CD4-positive, CD25-positive, alpha-beta regulatory T cell (primary cell): ENCODE measurements around the gene ELK3. TPM values are rescaled to one million over a fixed set of nuclear protein-coding genes. Genes with fewer than 3 reads are reported as not detected.

ENCODE experiments used
- ATAC-seq, 2 donors: fragments of 150-1000 bp; cut with Tn5 transposase; one replicate each; pipeline ENCODE4 v1.10.0; 2021; ENCODE audit warnings: low read depth in 2 of 2, moderate number of reproducible peaks in 2 of 2, moderate library complexity in 1 of 2
- DNase-seq, 3 donors: peaks; one replicate each; pipeline versions ENCODE4 v3.0.0 to v3.0.0-alpha.2; 2012 to 2022; ENCODE audit warnings: mixed read lengths in 1 of 3
- H3K27ac ChIP-seq: one replicate; pipeline ENCODE4 v1.7.0; 2013; ENCODE audit warnings: mild to moderate bottlenecking, low read length; ENCODE audit not compliant: insufficient read depth, poor library complexity, severe bottlenecking
- H3K27me3 ChIP-seq: one replicate; pipeline ENCODE4 v1.7.0; 2013; ENCODE audit warnings: low read length; ENCODE audit not compliant: control insufficient read depth, insufficient read depth
- H3K36me3 ChIP-seq: one replicate; pipeline ENCODE4 v1.7.0; 2013; ENCODE audit warnings: mild to moderate bottlenecking, low read length, moderate library complexity; ENCODE audit not compliant: control insufficient read depth, insufficient read depth
- H3K4me1 ChIP-seq: 2 replicates; pipeline ENCODE4 v1.7.0; 2013; ENCODE audit warnings: mild to moderate bottlenecking, low read length; ENCODE audit not compliant: insufficient read depth, control insufficient read depth, poor library complexity, severe bottlenecking
- H3K4me3 ChIP-seq: one replicate; pipeline ENCODE4 v1.7.0; 2013; ENCODE audit warnings: low read depth, mild to moderate bottlenecking, low read length, moderate library complexity
- H3K9me3 ChIP-seq, 2 experiments: 1 replicate in 1 of 2; 2 replicates in 1 of 2; pipeline ENCODE4 v1.7.0; 2013; ENCODE audit warnings: low read length in 2 of 2, mild to moderate bottlenecking in 1 of 2, moderate library complexity in 1 of 2; ENCODE audit not compliant: control insufficient read depth in 2 of 2
- H3K27ac Mint-ChIP-seq, 3 donors: one replicate each; pipeline ENCODE4 v1.8.0; 2020 to 2022; ENCODE audit warnings: mild to moderate bottlenecking in 3 of 3, mixed read lengths in 3 of 3, moderate library complexity in 2 of 3
- H3K27me3 Mint-ChIP-seq: one replicate; pipeline ENCODE4 v1.8.0; 2022; ENCODE audit warnings: mild to moderate bottlenecking, mixed read lengths
- H3K36me3 Mint-ChIP-seq: one replicate; pipeline ENCODE4 v1.8.0; 2020; ENCODE audit warnings: mixed read lengths
- H3K4me1 Mint-ChIP-seq, 4 donors: one replicate each; pipeline ENCODE4 v1.8.0; 2020 to 2022; ENCODE audit warnings: mixed read lengths in 4 of 4, mild to moderate bottlenecking in 1 of 4
- H3K4me3 Mint-ChIP-seq, 4 donors: one replicate each; pipeline ENCODE4 v1.8.0; 2020 to 2022; ENCODE audit warnings: mild to moderate bottlenecking in 4 of 4, mixed read lengths in 4 of 4, moderate library complexity in 3 of 4
- H3K9me3 Mint-ChIP-seq, 7 donors: one replicate each; pipeline ENCODE4 v1.8.0; 2020 to 2022; ENCODE audit warnings: mixed read lengths in 7 of 7, mild to moderate bottlenecking in 3 of 7, moderate library complexity in 2 of 7
- polyA plus RNA-seq, 4 donors: library from polyadenylated mRNA; unstranded; fragments of 300-500 nt; fragmentation: Illumina TruSeq; gene quantifications; one replicate each; pipeline ENCODE4 v1.2.3, GENCODE V29; 2021
- total RNA-seq: library from RNA; stranded (reverse); gene quantifications from one replicate; pipeline ENCODE4 v1.2.3, GENCODE V29; 2022

The ELK3 gene
- total RNA-seq (84.7 TPM), polyA plus RNA-seq (10 to 100 TPM; 33.4 to 47.9 (median 38.3) TPM)

DNA sequence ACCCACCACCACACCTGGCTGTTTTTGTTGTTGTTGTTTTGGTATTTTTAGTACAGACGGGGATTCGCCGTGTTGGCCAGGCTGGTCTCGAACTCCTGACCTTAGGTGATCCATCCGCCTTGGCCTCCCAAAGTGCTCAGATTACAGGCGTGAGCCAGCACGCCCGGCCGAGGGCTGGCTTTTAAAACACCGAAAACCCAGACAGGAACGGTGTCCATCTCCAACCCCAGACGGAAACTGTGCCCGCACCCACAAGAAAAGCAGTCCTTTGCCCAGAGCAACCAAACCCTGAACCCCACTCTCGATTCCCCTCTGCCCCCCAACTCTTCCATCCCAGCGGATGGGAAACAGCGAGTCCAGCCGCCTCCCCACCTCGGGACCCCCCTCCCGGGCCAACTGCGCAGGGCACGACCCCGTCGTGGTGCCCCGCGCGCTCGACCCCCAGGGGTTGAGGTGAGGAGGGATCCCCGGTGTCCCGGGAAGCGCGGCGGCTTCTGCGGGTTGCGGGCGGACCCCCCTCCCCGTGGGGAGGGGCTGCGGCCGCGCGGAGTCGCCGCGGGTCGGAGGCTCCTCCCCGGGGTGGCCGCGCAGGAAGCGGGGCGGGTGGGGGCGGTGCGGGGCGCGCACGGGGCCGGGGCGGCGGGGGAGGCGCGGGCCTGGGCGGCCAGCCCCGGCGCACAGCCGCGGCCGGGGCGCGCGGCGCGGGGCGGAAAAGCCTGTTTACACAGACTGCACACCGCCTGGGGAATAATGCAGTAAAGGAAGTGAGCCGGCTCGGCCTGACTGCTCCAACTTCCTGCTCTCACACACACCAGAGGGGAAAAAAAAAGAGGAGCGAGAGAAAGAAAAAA, at the start of gene ELK3:
TSS of gene ELK3 (plus strand) at position 651 of the 851 bp plus-strand sequence.
- H3K9me3 Mint-ChIP-seq = no peaks in the 10 kb centered on the region
- Histone ChIP-seq H3K4me1 (peaks cover 43% of the 10 kb centered on the region), H3K9me3 (no peaks in the 10 kb centered on the region), H3K27ac (peak within 1 kb of the TSS; percentile 87), H3K4me3 (peak within 1 kb of the TSS; percentile 96), H3K36me3 (no peaks in the 10 kb centered on the region), H3K27me3 (no peaks in the 10 kb centered on the region)
- peak within 1 kb of the TSS; percentile 97 to 100 (median 100) for H3K4me3 Mint-ChIP-seq
- peaks cover 22 to 61% (median 35%) of the 10 kb centered on the region in 4 donors for H3K4me1 Mint-ChIP-seq
- ATAC-seq (peak; percentile 42 to 52), DNase-seq (peak; percentile 45 to 64 (median 53))
- peaks cover 9% of the 10 kb centered on the region for H3K27me3 Mint-ChIP-seq
- peak within 1 kb of the TSS; percentile 94 to 99 (median 99) for H3K27ac Mint-ChIP-seq
- H3K36me3 Mint-ChIP-seq = no peaks in the 10 kb centered on the region

DNA sequence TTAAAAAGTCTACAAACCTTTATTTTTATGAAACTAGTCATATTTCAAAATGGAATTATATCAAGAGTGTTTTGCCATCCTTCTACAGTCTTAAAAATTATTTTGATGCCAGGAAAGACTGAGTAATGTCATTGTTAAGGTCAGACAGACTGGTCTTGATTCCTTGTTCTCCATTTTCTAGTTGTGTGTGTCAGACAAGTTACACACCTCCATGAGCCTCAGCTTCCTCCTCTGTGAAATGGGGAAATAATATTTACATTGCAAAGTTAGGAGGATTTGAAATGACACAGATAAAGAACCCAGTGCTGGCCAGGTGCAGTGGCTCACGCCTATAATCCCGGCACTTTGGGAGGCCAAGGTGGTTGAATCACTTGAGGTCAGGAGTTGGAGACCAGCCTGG, 47.4 kb upstream of the ELK3 start:
- Histone ChIP-seq H3K4me1 (no peaks in the 10 kb centered on the region), H3K4me3 (no peak overlapping the region), H3K9me3 (no peaks in the 10 kb centered on the region), H3K27me3 (no peaks in the 10 kb centered on the region), H3K27ac (no peak overlapping the region), H3K36me3 (no peaks in the 10 kb centered on the region)
- no peak overlapping the region for H3K4me3 Mint-ChIP-seq
- DNase-seq (no peak), ATAC-seq (no peak)
- H3K27ac Mint-ChIP-seq = no peak overlapping the region
- H3K9me3 Mint-ChIP-seq = no peaks in the 10 kb centered on the region
- peaks cover 4% of the 10 kb centered on the region for H3K27me3 Mint-ChIP-seq
- H3K4me1 Mint-ChIP-seq = peaks cover 7 to 26% (median 14%) of the 10 kb centered on the region in 4 donors
- H3K36me3 Mint-ChIP-seq = no peaks in the 10 kb centered on the region

DNA sequence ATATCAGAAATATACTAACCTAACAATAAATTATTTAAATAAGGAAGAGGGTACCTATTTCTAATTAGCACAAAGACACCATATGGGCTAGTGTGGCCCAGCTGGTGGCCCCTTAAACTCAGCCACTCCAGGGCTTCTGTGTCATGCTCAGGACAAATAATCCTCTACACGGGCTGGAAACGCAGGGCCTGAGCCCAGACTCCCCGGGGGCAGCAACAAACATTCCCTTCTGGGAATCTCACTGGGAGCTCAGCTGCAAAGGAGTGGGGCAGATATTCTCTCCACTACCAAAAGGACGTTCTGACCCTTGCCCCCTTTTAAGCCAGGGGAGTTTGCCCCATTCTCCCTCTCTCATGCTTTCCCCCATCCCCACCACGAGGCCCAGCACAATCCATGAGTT, 43.7 kb upstream of the ELK3 start:
- Mint-ChIP-seq H3K4me1 (peaks cover 0 to 5% (median under 1%) of the 10 kb centered on the region in 4 donors), H3K27ac (no peak overlapping the region), H3K36me3 (no peaks in the 10 kb centered on the region), H3K9me3 (peaks cover 0 to 2% (median 0%) of the 10 kb centered on the region in 7 donors), H3K4me3 (no peak overlapping the region), H3K27me3 (no peaks in the 10 kb centered on the region)
- no peak overlapping the region for H3K27ac ChIP-seq
- no peaks in the 10 kb centered on the region for H3K36me3 ChIP-seq
- DNase-seq = no peak
- no peak overlapping the region for H3K4me3 ChIP-seq
- no peak for ATAC-seq
- no peaks in the 10 kb centered on the region for H3K27me3 ChIP-seq
- H3K9me3 ChIP-seq = no peaks in the 10 kb centered on the region
- H3K4me1 ChIP-seq = no peaks in the 10 kb centered on the region

GRCh38 chr12:96152164-96152563, 42.0 kb upstream of the ELK3 start:
- H3K36me3 Mint-ChIP-seq = no peaks in the 10 kb centered on the region

DNA sequence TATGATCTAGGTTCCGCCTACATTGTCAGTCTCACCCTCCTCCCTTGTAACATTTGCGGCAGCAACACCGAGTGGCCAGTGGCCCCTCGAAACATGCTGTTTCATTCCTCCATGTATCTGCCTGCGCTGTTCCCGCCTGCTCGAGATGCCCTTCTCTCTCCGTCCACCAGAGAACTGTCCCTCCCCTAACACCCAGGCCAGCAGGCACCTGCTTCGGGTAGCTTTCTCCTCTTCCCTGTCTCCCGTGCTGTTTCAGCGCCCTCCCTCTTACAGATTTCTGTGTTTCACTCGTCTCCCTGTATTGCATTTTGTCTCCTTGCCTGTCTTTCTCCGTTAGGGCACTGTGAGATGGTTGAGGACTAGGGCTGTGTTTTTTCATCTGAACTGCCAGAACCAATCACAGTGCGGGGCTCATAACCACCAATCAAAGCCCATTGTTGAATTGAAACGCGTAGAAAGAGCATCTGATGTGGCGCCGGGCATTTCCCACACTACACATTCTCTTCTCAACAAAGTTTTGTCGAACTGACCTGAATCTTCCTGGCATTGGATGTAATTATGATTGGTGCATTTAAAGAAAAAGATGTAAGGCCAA, 40.9 kb upstream of the ELK3 start:
- DNase-seq (no peak), ATAC-seq (no peak)
- no peak overlapping the region for H3K4me3 Mint-ChIP-seq
- Histone ChIP-seq H3K27me3 (no peaks in the 10 kb centered on the region), H3K4me1 (no peaks in the 10 kb centered on the region), H3K27ac (no peak overlapping the region), H3K4me3 (no peak overlapping the region), H3K9me3 (no peaks in the 10 kb centered on the region), H3K36me3 (no peaks in the 10 kb centered on the region)
- peaks cover 0 to 5% (median under 1%) of the 10 kb centered on the region in 4 donors for H3K4me1 Mint-ChIP-seq
- H3K36me3 Mint-ChIP-seq = no peaks in the 10 kb centered on the region
- peak overlapping the region in 1 of 3 donors; percentile 60 for H3K27ac Mint-ChIP-seq
- peaks cover 0 to 2% (median 0%) of the 10 kb centered on the region in 7 donors for H3K9me3 Mint-ChIP-seq
- H3K27me3 Mint-ChIP-seq = no peaks in the 10 kb centered on the region

More at GRCh38 chr12:96152164-96152563, 42.0 kb upstream of the ELK3 start:
- Mint-ChIP-seq H3K27me3 (no peaks in the 10 kb centered on the region), H3K4me3 (no peak overlapping the region), H3K27ac (no peak overlapping the region), H3K9me3 (peaks cover 0 to 2% (median 0%) of the 10 kb centered on the region in 7 donors), H3K4me1 (peaks cover 0 to 5% (median under 1%) of the 10 kb centered on the region in 4 donors)
- no peak overlapping the region for H3K27ac ChIP-seq
- no peaks in the 10 kb centered on the region for H3K4me1 ChIP-seq
- H3K4me3 ChIP-seq = no peak overlapping the region
- no peaks in the 10 kb centered on the region for H3K27me3 ChIP-seq
- ATAC-seq (no peak), DNase-seq (no peak)
- H3K36me3 ChIP-seq = no peaks in the 10 kb centered on the region
- no peaks in the 10 kb centered on the region for H3K9me3 ChIP-seq

DNA sequence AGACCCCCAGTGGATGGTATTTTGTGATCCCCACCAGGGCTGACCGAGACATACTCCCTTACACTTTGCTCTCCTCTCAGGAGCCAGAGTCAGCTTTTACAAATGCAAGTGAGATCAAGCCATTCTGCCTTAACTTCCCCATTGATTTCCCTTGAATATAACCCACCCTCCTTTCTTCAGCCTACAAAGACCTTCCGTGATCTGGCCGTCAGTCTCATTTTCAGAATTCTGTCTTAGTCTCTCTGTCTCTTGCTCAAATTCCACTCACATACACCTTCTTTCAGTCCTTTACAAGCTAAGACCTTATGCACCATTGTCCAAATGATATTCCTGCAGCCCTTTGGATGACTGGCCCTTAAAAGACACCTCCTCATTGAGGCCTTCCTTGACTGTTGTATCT, 39.0 kb upstream of the ELK3 start:
- H3K9me3 Mint-ChIP-seq = peaks cover 0 to 2% (median 0%) of the 10 kb centered on the region in 7 donors
- H3K4me3 Mint-ChIP-seq = no peak overlapping the region
- H3K4me1 ChIP-seq = no peaks in the 10 kb centered on the region
- no peak overlapping the region for H3K4me3 ChIP-seq
- no peak for DNase-seq
- peaks cover 0 to 5% (median under 1%) of the 10 kb centered on the region in 4 donors for H3K4me1 Mint-ChIP-seq
- no peaks in the 10 kb centered on the region for H3K27me3 ChIP-seq
- ATAC-seq = no peak
- peak overlapping the region in 1 of 3 donors; percentile 6 for H3K27ac Mint-ChIP-seq
- H3K27ac ChIP-seq = no peak overlapping the region
- H3K27me3 Mint-ChIP-seq = no peaks in the 10 kb centered on the region
- H3K36me3 Mint-ChIP-seq = no peaks in the 10 kb centered on the region
- H3K36me3 ChIP-seq = no peaks in the 10 kb centered on the region
- H3K9me3 ChIP-seq = no peaks in the 10 kb centered on the region

DNA sequence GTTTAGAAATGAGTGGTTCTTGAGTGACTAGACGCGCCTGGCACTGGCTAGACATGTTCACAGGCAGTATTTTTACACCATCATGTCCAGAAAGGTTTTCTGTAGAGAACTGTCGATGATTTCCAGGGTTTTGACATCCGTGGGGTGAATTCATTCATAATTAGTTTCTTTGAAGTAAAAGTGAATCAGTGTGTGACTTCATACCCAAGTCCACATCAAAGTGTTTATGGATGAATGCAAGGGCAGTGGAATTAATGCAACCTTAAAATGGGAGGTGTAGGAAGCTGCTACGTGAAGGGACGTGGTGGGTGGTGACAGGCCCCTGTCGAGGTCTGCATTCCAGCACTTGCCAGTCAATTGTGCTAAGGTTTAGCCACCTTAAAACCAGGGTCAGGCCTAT, 38.4 kb upstream of the ELK3 start:
- ATAC-seq = no peak
- Mint-ChIP-seq H3K9me3 (peaks cover 0 to 2% (median 0%) of the 10 kb centered on the region in 7 donors), H3K36me3 (no peaks in the 10 kb centered on the region), H3K27me3 (no peaks in the 10 kb centered on the region), H3K4me3 (no peak overlapping the region), H3K27ac (peak overlapping the region in 1 of 3 donors; percentile 6), H3K4me1 (peaks cover 0 to 5% (median under 1%) of the 10 kb centered on the region in 4 donors)
- Histone ChIP-seq H3K27ac (no peak overlapping the region), H3K4me1 (no peaks in the 10 kb centered on the region), H3K4me3 (no peak overlapping the region), H3K9me3 (no peaks in the 10 kb centered on the region), H3K27me3 (no peaks in the 10 kb centered on the region), H3K36me3 (no peaks in the 10 kb centered on the region)
- no peak for DNase-seq
